K562 (cell line): ENCODE data around the gene APC. TPM values are rescaled to one million over a fixed set of nuclear protein-coding genes. Genes with fewer than 3 reads are reported as not detected.

Experiments used
- ATAC-seq: fragments of 200-7000 bp; cut with Tn5 transposase; 3 replicates; pipeline ENCODE4 v1.9.1; 2020; ENCODE audit warnings: moderate library complexity
- BruUV-seq: library from RNA; stranded (reverse); fragments of 400-500 nt; replicated peaks from 2 replicates; lab custom pipeline; 2021; lab: Mats Ljungman, UMichigan
- CTCF ChIA-PET: fragments of 300-600 bp; formaldehyde crosslinking; extraction: SDS; loops from one replicate; lab custom pipeline; 2021; ENCODE audit warnings: low intra/inter-chr PET ratio; lab: Yijun Ruan, JAX
- POLR2A ChIA-PET: fragments of 300-600, 350-650 bp; sonication (Branson Sonifier 250); formaldehyde crosslinking; extraction: SDS; loops from one replicate; lab custom pipeline; 2021; ENCODE audit warnings: antibody characterized with exemption, inconsistent platforms; lab: Yijun Ruan, JAX
- DNase-seq, 4 experiments: peaks; one replicate each; pipeline versions ENCODE4 v3.0.0 to v3.0.0-alpha.2; 2011 to 2018; ENCODE audit warnings: low spot score in 3 of 4, mixed read lengths in 3 of 4; ENCODE audit errors: extremely low read depth in 1 of 4
- FAIRE-seq: peaks from 2 replicates; lab custom pipeline; 2011; peaks lifted over from hg19 to GRCh38; lab: Jason Lieb, UNC
- H2AFZ ChIP-seq: 2 replicates; pipeline ENCODE4 v1.6.0; 2011; ENCODE audit warnings: low read depth, low read length, control low read depth, inconsistent platforms
- H3K27ac ChIP-seq: fragments of 200-600 bp; 3 replicates; pipeline ENCODE4 v1.8.0; 2011; ENCODE audit warnings: low read depth, mild to moderate bottlenecking, control low read depth, inconsistent platforms, low read length, moderate library complexity, mixed read lengths; ENCODE audit errors: extremely low read depth
- H3K27me3 ChIP-seq, 2 experiments: fragments of 300-600 bp in 1 of 2; 2 replicates in 1 of 2; 3 replicates in 1 of 2; pipeline versions ENCODE4 v1.6.0 to v1.8.0; 2011; ENCODE audit warnings: inconsistent platforms in 2 of 2, low read length in 2 of 2, mild to moderate bottlenecking in 1 of 2, mixed read lengths in 1 of 2, moderate library complexity in 1 of 2; ENCODE audit not compliant: control insufficient read depth in 2 of 2, insufficient read depth in 2 of 2
- H3K36me3 ChIP-seq: fragments of 300-600 bp; 3 replicates; pipeline ENCODE4 v1.8.0; 2011; ENCODE audit warnings: mild to moderate bottlenecking, low read length, inconsistent platforms; ENCODE audit not compliant: control insufficient read depth, insufficient read depth
- H3K4me1 ChIP-seq, 2 experiments: fragments of 200-600 bp in 1 of 2; replicated peaks in 1 of 2; 2 replicates in 1 of 2; 3 replicates in 1 of 2; pipeline versions ENCODE4 v1.5.1 to v1.8.0; 2011; ENCODE audit warnings: inconsistent platforms in 2 of 2, low read length in 2 of 2, mild to moderate bottlenecking in 1 of 2, mixed read lengths in 1 of 2, moderate library complexity in 1 of 2; ENCODE audit not compliant: control insufficient read depth in 2 of 2, insufficient read depth in 2 of 2
- H3K4me2 ChIP-seq: 2 replicates; pipeline ENCODE4 v1.6.1; 2011; ENCODE audit warnings: low read length, control low read depth, inconsistent platforms, mixed read lengths; ENCODE audit not compliant: insufficient read depth
- H3K4me3 ChIP-seq: fragments of 200-600 bp; sonication (generic), shearing (Covaris generic); 2 replicates; pipeline ENCODE4 v1.5.1; 2016; ENCODE audit warnings: control low read depth, inconsistent platforms
- H3K79me2 ChIP-seq: fragments of 200-600 bp; 3 replicates; pipeline ENCODE4 v1.8.0; 2011; ENCODE audit warnings: low read length, inconsistent platforms; ENCODE audit not compliant: control insufficient read depth, insufficient read depth
- H3K9ac ChIP-seq, 2 experiments: 2 replicates each; pipeline versions ENCODE4 v1.6.0 to v1.6.1; 2011; ENCODE audit warnings: low read depth in 2 of 2, low read length in 2 of 2, control low read depth in 1 of 2, inconsistent platforms in 1 of 2, mild to moderate bottlenecking in 1 of 2, mixed read lengths in 1 of 2; ENCODE audit not compliant: insufficient read depth in 1 of 2
- H3K9me1 ChIP-seq: one replicate; pipeline ENCODE4 v1.6.0; 2011; ENCODE audit warnings: inconsistent platforms, mild to moderate bottlenecking, low read length, moderate library complexity; ENCODE audit not compliant: control insufficient read depth, insufficient read depth
- H3K9me3 ChIP-seq: replicated peaks from 2 replicates; pipeline ENCODE4 v1.5.1; 2011; ENCODE audit warnings: low read depth, low read length, inconsistent platforms; ENCODE audit not compliant: control insufficient read depth, insufficient read depth
- H4K20me1 ChIP-seq: replicated peaks from 2 replicates; pipeline ENCODE4 v1.6.1; 2011; ENCODE audit warnings: low read length, inconsistent platforms, mixed read lengths; ENCODE audit not compliant: control insufficient read depth, insufficient read depth
- BRF1 ChIP-seq: IDR thresholded peaks from 3 replicates; pipeline ENCODE4 v1.6.1; 2011; ENCODE audit warnings: borderline replicate concordance, mild to moderate bottlenecking; ENCODE audit not compliant: insufficient read length; ENCODE audit errors: extremely low read depth
- RBM25 ChIP-seq: fragments of 200-400 bp; formaldehyde crosslinking; IDR thresholded peaks from 2 replicates; pipeline ENCODE4 v1.6.1; 2018; ENCODE audit warnings: low read length, low read depth, moderate library complexity; ENCODE audit not compliant: severe bottlenecking
- UBTF ChIP-seq, 2 experiments: IDR thresholded peaks; 2 replicates each; pipeline ENCODE4 v1.6.1; 2012; ENCODE audit warnings: improper control_type of control experiment in 2 of 2, low read depth in 2 of 2, low read length in 2 of 2, borderline replicate concordance in 1 of 2
- ZNF121 ChIP-seq: sonication (generic); formaldehyde crosslinking; conservative IDR thresholded peaks from 2 replicates; pipeline ENCODE4 v1.8.0; 2022; ENCODE audit warnings: missing genetic modification reagents
- WGBS: fragments of 100-300 bp; shearing (Covaris generic); methylation state at CpG from one replicate; pipeline ENCODE4 v1.1.6; 2016; ENCODE audit warnings: low coverage, mixed read lengths; ENCODE audit not compliant: insufficient coverage; ENCODE audit errors: missing lambda C conversion rate; 5-methylcytosine and 5-hydroxymethylcytosine counted together
- in situ Hi-C: fragments of 300-500 bp; cut with MboI; formaldehyde crosslinking; loops from 4 replicates; pipeline ENCODE4 v1.15.0; 2018; ENCODE audit warnings: inconsistent platforms, mixed read lengths
- intact Hi-C: fragments of 100-400 bp; cut with micrococcal nuclease; formaldehyde crosslinking; loops from 2 replicates; pipeline ENCODE4 v1.14.2; 2022
- polyA plus RNA-seq, 8 experiments: library from polyadenylated mRNA; depleted of rRNA in 4 of 8; stranded (reverse) in 5 of 8; unstranded in 3 of 8; fragments of >200 nt; fragmentation: Nextera tagmentation in 2 of 8; fragmentation: Illumina TruSeq in 1 of 8; extraction: Ambion mirVana in 2 of 8; extraction: Trizol in 1 of 8; gene quantifications; 2 replicates each; pipeline versions ENCODE4 v1.2.1 to v1.2.3, GENCODE V29; 2011 to 2014; ENCODE audit warnings: inconsistent platforms in 1 of 8, missing spikeins in 1 of 8
- total RNA-seq, 7 experiments: library from RNA; depleted of rRNA in 6 of 7; stranded (reverse); fragments of >200 nt in 6 of 7; fragmentation: Illumina TruSeq in 2 of 7; extraction: Trizol in 2 of 7; gene quantifications; 2 replicates each; pipeline versions ENCODE4 v1.2.1 to v1.2.3, GENCODE V29; 2011 to 2021; ENCODE audit warnings: low replicate concordance in 1 of 7

The APC gene
- total and polyA plus RNA-seq, 9 of the 15 experiments (the other 6 are each of a cell fraction or from before 2014, with no cell fraction given) = 5.7 to 29.5 (median 15.4) TPM

GRCh38 chr5:112755703-112756102, 18.0 kb downstream of the APC start:
- Histone ChIP-seq H3K4me3 (no peak overlapping the region), H3K36me3 (peaks cover 18% of the 10 kb centered on the region; the same call in 2 of the 3 replicates), H3K4me1 (no peaks in the 10 kb centered on the region), H2AFZ (no peak overlapping the region), H3K4me2 (no peak overlapping the region), H3K9me1 (no peaks in the 10 kb centered on the region), H3K79me2 (peaks cover 16% of the 10 kb centered on the region; the same call in 2 of the 3 replicates), H4K20me1 (no peaks in the 10 kb centered on the region), H3K27ac (no peak overlapping the region), H3K9me3 (no peaks in the 10 kb centered on the region), H3K27me3 (no peaks in the 10 kb centered on the region), H3K9ac (no peak overlapping the region)
- POLR2A ChIA-PET = interaction anchor here (0.7 kb wide), 1 partner anchor 9 kb away, joined by 3 read pairs; no protein-coding TSS in a partner anchor
- TF ChIP-seq ZNF121 = peak; percentile 47; the same call in 1 of the 2 replicates
- TF ChIP-seq RBM25 = peak; percentile 28
- no peak for TF ChIP-seq BRF1
- no peak for TF ChIP-seq UBTF (IDR thresholded peaks at IDR 0.05; ENCODE audit: borderline replicate concordance in 1 of 2, low read depth in 2 of 2, low read length in 2 of 2)
- ATAC-seq = no peak
- TSS peak; percentile 17 for BruUV-seq
- CTCF ChIA-PET = interaction anchor here (2.6 to 2.8 kb wide), 2 partner anchors 63 to 204 kb away, joined by 20 to 28 read pairs; no protein-coding TSS in a partner anchor
- in situ Hi-C loops = loop anchor here (5.0 to 25.0 kb wide), 2 partner anchors 68 to 543 kb away; no protein-coding TSS in a partner anchor
- no peak for DNase-seq
- no peak for FAIRE-seq
- 70% methylated on average over 2 of the region's 2 CpGs for WGBS
- intact Hi-C loops = loop anchor here (5.0 kb wide), 2 partner anchors 92 to 253 kb away; no protein-coding TSS in a partner anchor
